PC-3 (cell line): Measurements from ENCODE around the gene P3H3. TPM values are rescaled to one million over a fixed set of nuclear protein-coding genes. Genes with fewer than 3 reads are reported as not detected.

Experiments used
- ATAC-seq: fragments of 200-7000 bp; cut with Tn5 transposase; 2 replicates; pipeline ENCODE4 v1.9.1; 2020; ENCODE audit warnings: mild to moderate bottlenecking, moderate library complexity
- BruUV-seq: library from RNA; stranded (reverse); fragments of 400-500 nt; replicated peaks from 2 replicates; lab custom pipeline; 2021; lab: Mats Ljungman, UMichigan
- CTCF ChIA-PET: fragments of 300-600 bp; sonication (Branson Sonifier 250); formaldehyde crosslinking; loops from one replicate; lab custom pipeline; 2022; ENCODE audit warnings: antibody characterized with exemption; lab: Charles Lee
- POLR2A ChIA-PET: fragments of 300-600 bp; sonication (Branson Sonifier 250); formaldehyde crosslinking; loops from one replicate; lab custom pipeline; 2022; ENCODE audit warnings: antibody characterized with exemption; ENCODE audit not compliant: unreplicated experiment; lab: Charles Lee
- DNase-seq: peaks from one replicate; pipeline ENCODE4 v3.0.0-alpha.2; 2015
- H2AFZ ChIP-seq: fragments of 300-600 bp; sonication (generic); 2 replicates; pipeline ENCODE4 v1.6.0; 2016; ENCODE audit warnings: antibody characterized with exemption, low read length
- H3F3A ChIP-seq: fragments of 300-600 bp; sonication (generic); one replicate; pipeline ENCODE4 v1.6.0; 2017; ENCODE audit warnings: antibody characterized with exemption, low read length, control low read depth, mild to moderate bottlenecking; ENCODE audit not compliant: unreplicated experiment
- H3K27ac ChIP-seq: fragments of 300-600 bp; sonication (generic); 2 replicates; pipeline ENCODE4 v1.5.1; 2016; ENCODE audit warnings: mild to moderate bottlenecking, low read length
- H3K27me3 ChIP-seq: fragments of 300-600 bp; sonication (generic); 2 replicates; pipeline ENCODE4 v1.6.1; 2016; ENCODE audit warnings: low read length, mixed read lengths
- H3K36me3 ChIP-seq: fragments of 300-600 bp; sonication (generic); 2 replicates; pipeline ENCODE4 v1.6.1; 2016; ENCODE audit warnings: low read depth, mixed run types, low read length, mixed read lengths
- H3K4me1 ChIP-seq: fragments of 300-600 bp; sonication (generic); 2 replicates; pipeline ENCODE4 v1.5.1; 2016; ENCODE audit warnings: low read length; ENCODE audit not compliant: insufficient read depth
- H3K4me2 ChIP-seq: fragments of 300-600 bp; sonication (generic); 2 replicates; pipeline ENCODE4 v1.6.0; 2016; ENCODE audit warnings: low read length
- H3K4me3 ChIP-seq: fragments of 300-600 bp; sonication (generic); 2 replicates; pipeline ENCODE4 v1.5.1; 2016; ENCODE audit warnings: mild to moderate bottlenecking, low read length, mixed read lengths
- H3K79me2 ChIP-seq: fragments of 300-600 bp; sonication (generic); 2 replicates; pipeline ENCODE4 v1.6.1; 2017; ENCODE audit warnings: low read length, mixed read lengths
- H3K9ac ChIP-seq: fragments of 300-600 bp; sonication (generic); 2 replicates; pipeline ENCODE4 v1.6.0; 2016; ENCODE audit warnings: mild to moderate bottlenecking, low read length
- H3K9me2 ChIP-seq: fragments of 300-600 bp; sonication (generic); replicated peaks from 2 replicates; pipeline ENCODE4 v1.6.1; 2016; ENCODE audit warnings: mixed run types, low read length, mixed read lengths
- H3K9me3 ChIP-seq: fragments of 300-600 bp; sonication (generic); 2 replicates; pipeline ENCODE4 v1.6.1; 2016; ENCODE audit warnings: low read length, mixed read lengths
- H4K20me1 ChIP-seq: fragments of 300-600 bp; sonication (generic); 2 replicates; pipeline ENCODE4 v1.6.1; 2016; ENCODE audit warnings: low read length, mixed read lengths
- CTCF ChIP-seq: fragments of 300-600 bp; sonication (generic); conservative IDR thresholded peaks from 2 replicates; pipeline ENCODE4 v1.5.1; 2017; ENCODE audit warnings: antibody characterized with exemption, low read depth, mild to moderate bottlenecking, low read length
- EZH2 ChIP-seq: fragments of 300-600 bp; sonication (generic); IDR thresholded peaks from one replicate; pipeline ENCODE4 v1.6.1; 2017; ENCODE audit warnings: antibody characterized with exemption, mild to moderate bottlenecking, low read length; ENCODE audit not compliant: unreplicated experiment
- EZH2phosphoT487 ChIP-seq: fragments of 300-600 bp; sonication (generic); IDR thresholded peaks from 2 replicates; pipeline ENCODE4 v1.6.1; 2018; ENCODE audit warnings: mild to moderate bottlenecking, antibody characterized with exemption, low read length, borderline replicate concordance
- intact Hi-C: fragments of 100-400 bp; cut with micrococcal nuclease; formaldehyde crosslinking; loops from 2 replicates; pipeline ENCODE4 v1.9.0; 2023
- total RNA-seq: library from RNA; depleted of rRNA; stranded (reverse); fragments of >200 nt; gene quantifications from 2 replicates; pipeline ENCODE4 v1.2.3, GENCODE V29; 2014

The P3H3 gene
- total RNA-seq, 1 experiment from 2014 or later: 9.3 TPM

GRCh38 chr12:6831450-6831995 lies 3.3 kb downstream of the P3H3 start:
- H3K4me2 ChIP-seq: no peak overlapping the region
- H3K4me3 ChIP-seq: no peak overlapping the region
- H3K27ac ChIP-seq: no peak overlapping the region
- no peaks in the 10 kb centered on the region for H3K36me3 ChIP-seq
- no peak overlapping the region for H3K9ac ChIP-seq
- H3K9me3 ChIP-seq: no peaks in the 10 kb centered on the region
- no peaks in the 10 kb centered on the region for H3F3A ChIP-seq
- DNase-seq (no peak), ATAC-seq (no peak)
- TF ChIP-seq EZH2 (no peak), CTCF (no peak), EZH2phosphoT487 (no peak)
- ChIA-PET CTCF (no interaction called here), POLR2A (no interaction called here)
- peaks cover 5% of the 10 kb centered on the region; the same call in 1 of the 2 replicates for H3K4me1 ChIP-seq
- H3K9me2 ChIP-seq: no peaks in the 10 kb centered on the region
- H3K79me2 ChIP-seq: no peaks in the 10 kb centered on the region
- H2AFZ ChIP-seq: no peak overlapping the region
- intact Hi-C loops: no loop called here
- BruUV-seq: no TSS peak
- H3K27me3 ChIP-seq: no peaks in the 10 kb centered on the region
- no peaks in the 10 kb centered on the region for H4K20me1 ChIP-seq

- TF ChIP-seq CTCF: no peak
- no peak for TF ChIP-seq EZH2
- TF ChIP-seq EZH2phosphoT487: no peak
- no peak for ATAC-seq
- Histone ChIP-seq H2AFZ (no peak overlapping the region), H3K4me1 (peaks cover 5% of the 10 kb centered on the region; the same call in 1 of the 2 replicates), H3K27me3 (no peaks in the 10 kb centered on the region), H3K36me3 (no peaks in the 10 kb centered on the region), H3K9me3 (no peaks in the 10 kb centered on the region), H3K79me2 (no peaks in the 10 kb centered on the region), H3K4me3 (no peak overlapping the region), H3K9ac (no peak overlapping the region), H3F3A (no peaks in the 10 kb centered on the region), H3K9me2 (no peaks in the 10 kb centered on the region), H3K4me2 (no peak overlapping the region), H4K20me1 (no peaks in the 10 kb centered on the region), H3K27ac (no peak overlapping the region)
- ChIA-PET POLR2A (interaction anchor here (0.5 kb wide), 1 partner anchor 65 kb away, joined by 4 read pairs; no protein-coding TSS in a partner anchor), CTCF (no interaction called here)
- no TSS peak for BruUV-seq
- intact Hi-C loops: no loop called here
- no peak for DNase-seq
Measured at GRCh38 chr12:6832125-6832524, 3.9 kb downstream of the P3H3 start.

GRCh38 chr12:6833189-6833890 lies 5.1 kb downstream of the P3H3 start:
- Histone ChIP-seq H4K20me1 (no peaks in the 10 kb centered on the region), H3K4me3 (no peak overlapping the region), H3K9me2 (no peaks in the 10 kb centered on the region), H2AFZ (no peak overlapping the region), H3K4me1 (no peaks in the 10 kb centered on the region), H3K27me3 (no peaks in the 10 kb centered on the region), H3K36me3 (no peaks in the 10 kb centered on the region), H3K4me2 (no peak overlapping the region), H3K27ac (no peak overlapping the region), H3K9ac (no peak overlapping the region), H3K79me2 (no peaks in the 10 kb centered on the region), H3K9me3 (no peaks in the 10 kb centered on the region), H3F3A (no peaks in the 10 kb centered on the region)
- no peak for ATAC-seq
- ChIA-PET POLR2A (interaction anchor here (0.7 kb wide), 1 partner anchor 19 kb away, joined by 3 read pairs; the partner anchor contains the start of gene USP5), CTCF (no interaction called here)
- intact Hi-C loops: no loop called here
- no peak for DNase-seq
- BruUV-seq: no TSS peak
- TF ChIP-seq EZH2 (no peak), CTCF (no peak), EZH2phosphoT487 (no peak)
